Pulmonary artery endothelial cell (primary cell): Measurements from ENCODE around the gene SAMM50. TPM values are rescaled to one million over a fixed set of nuclear protein-coding genes. Genes with fewer than 3 reads are reported as not detected.
A peak's percentile ranks its signal among the peaks of the same experiment; 100 is the strongest.

Experiments
- DNase-seq: peaks from one replicate; pipeline ENCODE4 v3.0.0-alpha.2; 2011; ENCODE audit warnings: low read depth, low spot score
- total RNA-seq: library from RNA; depleted of rRNA; stranded (reverse); fragments of >200 nt; gene quantifications from 2 replicates; pipeline ENCODE4 v1.2.3, GENCODE V29; 2014

The SAMM50 gene
- total RNA-seq, 1 donor from 2014 or later = 57.3 TPM

GRCh38 chr22:44028091-44028490 lies 72.8 kb downstream of the SAMM50 start:
- no peak for DNase-seq

GRCh38 chr22:44029069-44029468 lies 73.8 kb downstream of the SAMM50 start:
- DNase-seq = no peak

GRCh38 chr22:44030051-44030701 lies 74.9 kb downstream of the SAMM50 start:
- no peak for DNase-seq

DNA sequence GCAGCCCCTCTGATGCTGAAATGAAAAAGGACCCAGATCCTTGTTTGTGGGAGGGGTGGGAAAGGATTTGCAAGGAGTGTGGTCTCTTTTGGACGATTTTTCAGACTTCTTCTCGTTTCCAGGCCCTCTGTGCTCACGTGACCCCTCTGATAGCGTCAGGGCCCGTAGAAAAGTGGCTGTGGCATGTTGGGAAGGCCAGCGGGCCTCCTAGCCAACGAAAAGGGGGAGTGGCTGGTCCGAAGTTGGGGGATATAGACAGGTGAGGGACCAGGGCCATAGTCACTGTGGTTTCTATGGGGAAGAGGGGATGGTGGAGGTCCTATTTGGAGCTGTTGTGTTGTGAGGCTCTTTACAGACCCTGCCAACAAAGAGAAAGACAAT lies 75.5 kb downstream of the SAMM50 start:
- DNase-seq = no peak

GRCh38 chr22:44031158-44031952 lies 76.1 kb downstream of the SAMM50 start:
- DNase-seq = peak; percentile 69

DNA sequence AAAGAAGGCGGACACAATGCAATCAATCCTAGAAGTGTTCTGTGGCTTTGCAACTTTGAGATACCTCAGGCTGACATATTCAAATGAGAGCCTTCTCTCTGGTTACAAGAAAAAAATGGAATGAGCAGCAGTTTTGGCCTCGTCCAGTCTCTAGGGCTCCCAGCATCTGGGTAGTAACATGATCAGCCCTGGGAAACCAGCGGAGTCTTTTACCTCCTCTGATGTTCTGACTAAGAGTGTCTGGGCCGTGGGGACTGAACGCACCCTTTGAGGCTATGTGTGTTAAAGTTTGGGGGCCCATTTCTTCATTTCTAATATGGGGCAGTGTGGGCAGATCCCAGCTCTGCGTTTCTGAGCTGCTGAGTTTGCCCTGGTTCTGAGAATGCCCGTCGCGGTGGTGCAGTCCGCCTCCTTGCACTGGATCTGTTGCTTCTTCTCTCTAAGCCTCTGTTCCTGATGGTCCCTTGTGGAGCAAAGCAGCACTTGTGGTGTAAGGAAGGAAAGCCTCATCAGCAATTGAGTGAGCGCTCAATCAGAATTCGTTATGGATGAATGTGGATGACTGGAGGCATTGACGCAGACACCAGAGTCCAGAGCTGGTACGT lies 77.0 kb downstream of the SAMM50 start:
- no peak for DNase-seq

DNA sequence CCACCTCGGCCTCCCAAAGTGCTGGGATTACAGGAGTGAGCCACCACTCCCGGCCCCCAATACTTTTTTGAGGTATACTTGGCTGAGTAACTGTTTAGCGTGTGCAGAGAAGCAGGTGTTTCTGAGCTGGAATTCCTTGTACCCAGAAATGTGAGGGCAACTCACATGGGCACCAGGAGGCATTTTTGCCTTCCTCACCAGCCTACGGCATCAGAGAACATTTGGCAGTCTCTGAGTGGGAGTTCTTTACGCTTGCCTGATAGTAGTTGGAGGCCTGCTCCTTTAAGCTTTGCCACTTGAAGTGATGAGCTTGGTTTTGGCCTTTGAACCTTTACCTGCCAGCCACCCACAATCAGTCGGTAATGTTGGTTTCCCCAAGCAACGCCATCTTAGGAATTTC lies 78.0 kb downstream of the SAMM50 start:
- no peak for DNase-seq

DNA sequence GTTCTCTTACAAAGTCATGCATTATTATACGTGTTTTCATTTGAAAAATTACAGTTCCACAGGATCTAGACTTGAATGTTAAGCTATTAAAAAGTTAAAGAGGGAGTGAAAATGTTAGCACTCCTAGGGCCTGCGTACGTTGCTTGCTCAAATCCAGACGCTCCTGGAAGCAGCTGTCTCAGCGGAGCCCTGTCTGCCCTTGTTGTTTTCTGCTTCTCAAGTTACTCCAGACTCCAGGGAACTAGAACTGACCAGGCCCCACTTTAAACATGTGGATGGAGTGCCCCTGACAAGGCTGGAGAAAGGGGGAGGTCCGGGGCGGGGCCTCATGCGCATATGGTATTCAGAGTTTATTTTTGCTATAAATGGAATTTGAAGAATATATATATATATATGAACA lies 78.5 kb downstream of the SAMM50 start:
- no peak for DNase-seq

GRCh38 chr22:44037519-44038375 lies 82.5 kb downstream of the SAMM50 start:
- DNase-seq = peak; percentile 72

GRCh38 chr22:44039566-44040171 lies 84.4 kb downstream of the SAMM50 start:
- DNase-seq = no peak

- no peak for DNase-seq
These were observed 87.3 kb downstream of the SAMM50 start for GRCh38 chr22:44042249-44043218.

DNA sequence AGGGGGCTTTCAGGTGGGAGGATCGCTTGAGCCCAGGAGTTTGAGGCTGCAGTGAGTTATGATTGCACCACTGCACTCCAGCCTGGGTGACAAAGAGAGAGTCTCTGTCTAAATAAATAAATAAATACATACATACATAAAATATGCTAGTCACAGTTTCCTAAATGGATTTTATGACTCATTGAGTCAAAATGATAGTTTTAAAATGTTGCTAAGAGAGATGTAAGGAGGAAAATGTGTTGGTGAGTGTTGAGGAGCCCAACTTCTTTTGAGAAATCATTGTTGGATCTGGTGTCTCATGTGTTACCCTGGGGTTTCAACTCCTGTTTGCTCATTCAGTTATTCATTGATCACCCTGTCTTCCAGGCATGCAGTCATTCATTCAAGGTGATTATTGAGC lies 89.9 kb downstream of the SAMM50 start:
- no peak for DNase-seq

Other genes starting within 250 kb of the SAMM50 start
- gene EFCAB6, start 143.1 kb upstream of the SAMM50 start, total RNA-seq = 0.14 and 0.26 TPM in 2 replicates
- 0.26 TPM in 1 of 2 replicates, not detected in the other for gene SULT4A1, start 92.9 kb upstream of the SAMM50 start, total RNA-seq
- gene PNPLA5, start 63.4 kb upstream of the SAMM50 start, total RNA-seq = not detected in 2 replicates
- 2.4 and 2.8 TPM in 2 replicates for gene PNPLA3, start 31.6 kb upstream of the SAMM50 start, total RNA-seq
- gene PARVB, start 68.9 kb downstream of the SAMM50 start, total RNA-seq = 128 and 140 TPM in 2 replicates
- not detected in 2 replicates for gene PARVG, start 225.5 kb downstream of the SAMM50 start, total RNA-seq